Muscle layer of colon (tissue), 2 donors: ENCODE data around the gene SELENOI.
"Not testable (repeated sequence)": the region's sequence is repeated elsewhere in the genome, so short reads cannot be mapped to it uniquely, and the experiment has no call there.

Experiments
- H3K27ac ChIP-seq: one replicate; pipeline ENCODE4 v1.7.0; 2013; ENCODE audit warnings: low read depth, mild to moderate bottlenecking, low read length, moderate library complexity
- H3K27me3 ChIP-seq, 2 donors: one replicate each; pipeline ENCODE4 v1.7.0; 2013; ENCODE audit warnings: low read length in 2 of 2, mild to moderate bottlenecking in 2 of 2; ENCODE audit not compliant: insufficient read depth in 2 of 2, control insufficient read depth in 1 of 2
- H3K36me3 ChIP-seq: one replicate; pipeline ENCODE4 v1.7.0; 2013; ENCODE audit warnings: mild to moderate bottlenecking, low read length; ENCODE audit not compliant: insufficient read depth
- H3K4me1 ChIP-seq: one replicate; pipeline ENCODE4 v1.7.0; 2013; ENCODE audit warnings: mild to moderate bottlenecking, low read length; ENCODE audit not compliant: insufficient read depth
- H3K4me3 ChIP-seq, 2 donors: one replicate each; pipeline ENCODE4 v1.7.0; 2013; ENCODE audit warnings: low read length in 2 of 2, low read depth in 1 of 2, mild to moderate bottlenecking in 1 of 2, moderate library complexity in 1 of 2
- H3K9ac ChIP-seq: one replicate; pipeline ENCODE4 v1.7.0; 2013; ENCODE audit warnings: low read length
- H3K9me3 ChIP-seq: one replicate; pipeline ENCODE4 v1.7.0; 2013; ENCODE audit warnings: mild to moderate bottlenecking, low read length
- donor health status: abdominal sarcoma.
- donor health status: Adenocarcinoma of cecum.

Gene SELENOI

DNA sequence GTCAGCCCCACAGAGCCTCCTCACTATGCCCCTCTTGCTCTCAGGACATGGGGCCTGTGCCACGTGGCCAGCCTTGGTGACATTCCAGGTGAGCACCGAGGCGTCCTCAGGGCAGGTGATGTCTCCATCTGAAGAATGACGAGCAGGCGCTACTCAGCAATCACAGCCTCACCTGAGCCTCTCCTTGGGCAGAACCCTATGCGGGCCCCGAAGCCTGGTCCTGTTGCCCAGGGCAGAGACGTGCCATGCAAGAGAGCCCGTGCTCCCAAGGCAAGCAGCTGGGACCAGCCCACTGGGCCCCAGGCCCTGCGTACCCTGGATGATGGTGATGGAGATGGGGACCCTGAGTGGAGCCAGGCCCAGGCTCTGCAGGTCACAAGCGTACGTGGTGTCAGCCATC is 32.5 kb upstream of the SELENOI start:
- Histone ChIP-seq H3K27ac (no peak overlapping the region), H3K27me3 (no peaks in the 10 kb centered on the region), H3K9ac (no peak overlapping the region), H3K4me1 (no peaks in the 10 kb centered on the region), H3K9me3 (no peaks in the 10 kb centered on the region), H3K4me3 (no peak overlapping the region), H3K36me3 (no peaks in the 10 kb centered on the region)

DNA sequence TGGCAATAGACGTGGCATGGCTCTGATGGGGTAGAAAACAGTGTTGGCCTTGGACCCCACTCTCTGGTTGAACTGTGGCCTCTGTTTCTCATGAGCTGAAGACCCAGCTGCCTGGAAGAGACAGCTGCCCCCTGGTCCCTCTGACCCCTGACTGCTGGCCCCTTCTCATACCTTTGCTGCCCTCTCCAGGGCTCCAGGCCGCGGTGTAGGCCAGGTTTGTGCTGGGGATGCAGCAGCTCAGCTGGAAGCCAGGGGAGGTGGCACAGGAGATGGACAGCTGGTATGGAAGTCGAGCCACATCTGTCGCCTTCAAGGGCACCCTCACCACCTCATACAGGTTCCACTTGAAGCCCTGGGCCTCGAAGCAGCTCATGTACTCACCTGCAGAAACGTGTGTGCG is 31.7 kb upstream of the SELENOI start:
- H3K36me3 ChIP-seq = no peaks in the 10 kb centered on the region
- no peak overlapping the region for H3K27ac ChIP-seq
- no peaks in the 10 kb centered on the region for H3K4me1 ChIP-seq
- H3K9me3 ChIP-seq = no peaks in the 10 kb centered on the region
- no peak overlapping the region for H3K4me3 ChIP-seq
- no peak overlapping the region for H3K9ac ChIP-seq
- H3K27me3 ChIP-seq = no peaks in the 10 kb centered on the region

DNA sequence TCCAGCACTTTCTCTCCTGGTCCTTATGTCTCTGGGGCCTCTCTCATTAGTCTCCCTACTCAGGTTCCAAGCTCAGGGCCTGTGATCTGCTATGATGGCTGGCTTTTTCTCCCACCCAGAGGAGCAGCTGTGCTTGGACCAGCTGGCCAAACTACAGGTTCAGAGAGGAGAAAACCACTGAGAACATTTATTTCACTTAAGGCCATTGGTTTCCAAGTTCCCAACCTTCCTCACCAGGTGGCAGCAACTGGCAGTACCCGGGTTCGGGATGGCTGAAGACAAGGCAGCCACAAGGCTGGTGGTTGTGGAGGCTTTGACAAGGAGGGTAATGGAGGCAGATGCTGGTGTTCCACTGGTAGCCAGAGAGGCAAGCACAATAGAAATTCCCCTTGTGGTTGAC is 29.9 kb upstream of the SELENOI start:
- no peak overlapping the region for H3K9ac ChIP-seq
- no peak overlapping the region for H3K4me3 ChIP-seq
- no peak overlapping the region for H3K27ac ChIP-seq
- no peaks in the 10 kb centered on the region for H3K4me1 ChIP-seq
- H3K9me3 ChIP-seq = no peaks in the 10 kb centered on the region
- no peaks in the 10 kb centered on the region for H3K36me3 ChIP-seq
- no peaks in the 10 kb centered on the region for H3K27me3 ChIP-seq

DNA sequence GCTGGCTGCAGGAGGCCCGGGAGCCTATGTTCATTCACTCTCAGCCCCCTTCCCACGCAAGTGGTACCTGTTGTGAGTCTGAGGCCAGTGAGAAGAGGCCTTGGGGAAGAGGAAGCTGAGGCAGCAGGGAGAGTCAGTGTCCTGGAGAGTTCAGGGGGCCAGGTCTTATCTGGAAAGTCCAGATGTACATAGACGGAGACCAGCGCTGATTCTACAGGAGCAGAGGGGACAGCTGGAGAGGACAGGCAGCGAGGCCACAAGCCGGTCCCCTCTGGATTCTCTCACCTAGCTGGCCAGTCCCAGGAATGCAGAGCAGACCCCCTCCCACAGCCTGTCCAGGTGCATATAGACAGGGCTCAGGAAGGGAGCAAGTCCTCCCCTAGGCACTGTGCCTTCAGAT is 29.1 kb upstream of the SELENOI start:
- Histone ChIP-seq H3K9me3 (no peaks in the 10 kb centered on the region), H3K27me3 (no peaks in the 10 kb centered on the region)

DNA sequence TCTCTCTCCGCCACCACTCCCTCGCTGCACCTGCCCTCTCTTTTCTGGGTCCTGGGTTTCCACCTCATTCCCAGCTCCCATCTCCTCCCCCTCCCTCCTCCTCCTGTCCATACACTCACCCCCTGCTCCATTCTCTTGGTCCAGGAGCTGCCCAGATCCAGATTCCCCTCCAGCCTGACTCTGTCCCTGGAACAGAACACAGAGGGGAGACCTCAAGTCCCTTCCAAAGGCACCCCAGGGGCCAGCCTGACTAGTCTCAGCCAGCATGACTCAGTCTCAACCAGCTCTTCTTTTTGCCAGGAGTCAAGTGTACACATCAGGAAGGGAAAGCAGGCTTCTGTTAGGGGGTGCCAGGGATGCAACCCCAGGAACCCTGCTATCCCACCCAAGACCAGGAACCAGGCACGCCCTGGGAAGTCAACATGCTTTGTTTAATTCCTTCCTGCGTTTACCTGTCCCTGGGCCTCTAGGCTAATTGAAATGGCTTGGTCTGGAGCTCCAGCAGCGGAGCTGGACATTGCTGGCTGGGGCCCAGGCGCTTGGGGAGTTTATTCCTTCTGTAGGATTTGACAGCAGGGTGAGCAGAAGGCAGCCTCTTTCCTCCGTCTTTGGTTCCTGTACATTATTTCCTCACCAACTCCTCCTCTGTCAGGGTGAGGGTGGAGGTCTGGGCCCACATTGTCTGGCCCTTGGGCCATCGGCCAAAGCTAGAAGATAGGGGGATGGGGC is 28.4 kb upstream of the SELENOI start:
- Histone ChIP-seq H3K36me3 (no peaks in the 10 kb centered on the region), H3K4me1 (no peaks in the 10 kb centered on the region), H3K27me3 (no peaks in the 10 kb centered on the region), H3K9ac (no peak overlapping the region), H3K27ac (no peak overlapping the region), H3K4me3 (no peak overlapping the region), H3K9me3 (no peaks in the 10 kb centered on the region)

More for the DNA sequence above, 29.1 kb upstream of the SELENOI start:
- no peaks in the 10 kb centered on the region for H3K4me1 ChIP-seq
- H3K9ac ChIP-seq = no peak overlapping the region
- no peak overlapping the region for H3K27ac ChIP-seq
- H3K36me3 ChIP-seq = no peaks in the 10 kb centered on the region
- H3K4me3 ChIP-seq = no peak overlapping the region

DNA sequence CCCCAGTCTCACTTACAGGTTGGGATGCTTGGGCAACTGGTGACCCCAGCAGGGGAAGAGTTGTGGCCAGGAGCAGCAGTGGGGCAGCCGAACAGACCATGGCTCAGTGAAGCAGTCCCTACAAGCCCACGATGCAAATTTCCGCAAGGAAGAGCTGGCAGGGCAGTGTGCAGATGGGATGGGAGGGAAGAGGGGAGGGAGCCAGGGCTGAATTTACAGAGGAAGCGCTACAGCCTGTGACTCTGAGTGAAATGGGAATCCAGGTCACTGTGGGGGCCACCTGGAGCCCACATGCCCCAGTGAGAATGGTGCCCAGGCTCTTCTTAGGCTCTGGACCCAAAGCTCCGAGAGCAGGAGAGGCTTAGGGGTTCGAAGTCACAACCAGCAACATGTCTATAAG is 27.0 kb upstream of the SELENOI start:
- Histone ChIP-seq H3K27me3 (no peaks in the 10 kb centered on the region), H3K9me3 (no peaks in the 10 kb centered on the region), H3K9ac (no peak overlapping the region), H3K4me3 (no peak overlapping the region), H3K27ac (no peak overlapping the region), H3K36me3 (no peaks in the 10 kb centered on the region), H3K4me1 (no peaks in the 10 kb centered on the region)

DNA sequence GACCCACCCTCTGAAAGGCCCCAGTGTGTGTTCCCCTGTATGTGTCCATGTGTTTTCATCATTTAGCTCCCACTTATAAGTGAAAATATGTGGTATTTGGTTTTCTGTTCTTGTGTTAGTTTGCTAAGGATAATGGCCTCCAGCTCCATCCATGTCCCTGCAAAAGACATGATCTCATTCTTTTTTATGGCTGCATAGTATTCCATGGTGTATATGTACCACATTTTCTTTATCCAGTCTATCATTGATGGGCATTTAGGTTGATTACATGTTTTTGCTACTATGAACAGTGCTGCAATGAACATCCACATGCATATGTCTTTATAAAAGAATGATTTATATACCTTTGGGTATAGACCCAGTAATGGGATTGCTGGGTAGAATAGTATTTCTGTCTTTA is 21.5 kb upstream of the SELENOI start:
- not testable (repeated sequence) for H3K27ac ChIP-seq, H3K36me3 ChIP-seq, H3K4me1 ChIP-seq, H3K9me3 ChIP-seq, H3K27me3 ChIP-seq, H3K4me3 ChIP-seq, H3K9ac ChIP-seq

DNA sequence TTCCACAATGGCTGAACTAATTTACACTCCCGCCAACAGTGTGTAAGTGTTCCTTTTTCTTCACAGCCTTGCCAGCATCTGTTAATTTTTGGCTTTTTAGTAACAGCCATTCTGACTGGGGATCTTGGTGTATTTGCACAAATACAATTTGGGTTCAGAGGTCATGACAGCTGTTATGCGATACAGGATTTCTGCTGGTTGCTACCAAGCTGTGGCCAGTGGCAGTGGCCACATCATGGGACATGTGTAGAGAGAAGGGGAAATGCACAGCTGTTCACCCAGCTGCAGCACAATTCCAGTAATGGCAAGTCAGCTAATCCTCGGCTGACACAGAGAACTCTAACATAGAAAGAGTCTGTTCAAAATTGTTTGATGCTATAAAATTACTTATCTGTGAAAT is 21.0 kb upstream of the SELENOI start:
- Histone ChIP-seq H3K36me3 (no peaks in the 10 kb centered on the region), H3K4me3 (no peak overlapping the region)

DNA sequence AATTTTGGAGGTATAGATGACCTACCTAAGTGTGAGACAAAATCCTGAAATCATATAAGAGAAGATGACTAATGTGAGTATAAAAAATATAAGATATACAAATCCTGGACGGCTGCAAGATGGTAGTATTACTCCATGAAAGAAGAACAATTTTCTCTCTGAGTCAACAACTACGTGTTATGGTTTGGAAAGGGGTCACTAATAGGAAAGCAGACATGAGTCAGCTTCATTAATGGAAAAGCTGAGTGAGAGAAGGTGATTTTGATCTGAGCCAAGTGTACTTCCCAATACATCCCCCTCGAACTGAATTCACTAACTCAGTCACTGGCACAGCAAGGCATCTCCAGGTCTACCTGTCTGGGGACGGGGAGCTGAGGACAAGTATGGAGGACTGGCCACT is 20.1 kb upstream of the SELENOI start:
- Histone ChIP-seq H3K27me3 (no peaks in the 10 kb centered on the region), H3K9ac (no peak overlapping the region), H3K4me1 (peaks cover 8% of the 10 kb centered on the region), H3K36me3 (no peaks in the 10 kb centered on the region), H3K9me3 (no peaks in the 10 kb centered on the region), H3K27ac (no peak overlapping the region), H3K4me3 (no peak overlapping the region)

More for the DNA sequence above, 21.0 kb upstream of the SELENOI start:
- H3K4me1 ChIP-seq = peaks cover 3% of the 10 kb centered on the region
- H3K27me3 ChIP-seq = no peaks in the 10 kb centered on the region
- no peak overlapping the region for H3K9ac ChIP-seq
- H3K9me3 ChIP-seq = no peaks in the 10 kb centered on the region
- H3K27ac ChIP-seq = no peak overlapping the region

DNA sequence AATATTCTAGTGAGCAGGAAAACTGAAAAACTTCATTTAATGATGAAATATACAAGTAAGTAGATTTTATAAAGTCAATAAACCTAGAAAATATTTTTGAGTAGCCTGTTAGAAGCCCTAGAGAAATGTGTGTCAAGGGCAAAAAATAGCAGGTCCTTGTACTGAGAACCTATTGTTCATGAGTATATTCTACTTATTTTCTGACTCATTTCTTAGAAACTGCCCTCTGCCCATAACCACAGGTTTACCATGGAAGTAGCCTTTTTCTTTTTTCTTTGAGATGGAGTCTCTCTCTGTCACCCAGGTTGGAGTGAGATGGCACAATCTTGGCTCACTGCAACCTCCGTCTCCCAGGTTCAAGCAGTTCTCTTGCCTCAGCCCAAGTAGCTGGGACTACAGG is 19.4 kb upstream of the SELENOI start:
- no peaks in the 10 kb centered on the region for H3K36me3 ChIP-seq
- no peak overlapping the region for H3K9ac ChIP-seq
- H3K9me3 ChIP-seq = no peaks in the 10 kb centered on the region
- no peaks in the 10 kb centered on the region for H3K27me3 ChIP-seq
- no peak overlapping the region for H3K27ac ChIP-seq
- H3K4me3 ChIP-seq = no peak overlapping the region
- H3K4me1 ChIP-seq = peaks cover 8% of the 10 kb centered on the region

DNA sequence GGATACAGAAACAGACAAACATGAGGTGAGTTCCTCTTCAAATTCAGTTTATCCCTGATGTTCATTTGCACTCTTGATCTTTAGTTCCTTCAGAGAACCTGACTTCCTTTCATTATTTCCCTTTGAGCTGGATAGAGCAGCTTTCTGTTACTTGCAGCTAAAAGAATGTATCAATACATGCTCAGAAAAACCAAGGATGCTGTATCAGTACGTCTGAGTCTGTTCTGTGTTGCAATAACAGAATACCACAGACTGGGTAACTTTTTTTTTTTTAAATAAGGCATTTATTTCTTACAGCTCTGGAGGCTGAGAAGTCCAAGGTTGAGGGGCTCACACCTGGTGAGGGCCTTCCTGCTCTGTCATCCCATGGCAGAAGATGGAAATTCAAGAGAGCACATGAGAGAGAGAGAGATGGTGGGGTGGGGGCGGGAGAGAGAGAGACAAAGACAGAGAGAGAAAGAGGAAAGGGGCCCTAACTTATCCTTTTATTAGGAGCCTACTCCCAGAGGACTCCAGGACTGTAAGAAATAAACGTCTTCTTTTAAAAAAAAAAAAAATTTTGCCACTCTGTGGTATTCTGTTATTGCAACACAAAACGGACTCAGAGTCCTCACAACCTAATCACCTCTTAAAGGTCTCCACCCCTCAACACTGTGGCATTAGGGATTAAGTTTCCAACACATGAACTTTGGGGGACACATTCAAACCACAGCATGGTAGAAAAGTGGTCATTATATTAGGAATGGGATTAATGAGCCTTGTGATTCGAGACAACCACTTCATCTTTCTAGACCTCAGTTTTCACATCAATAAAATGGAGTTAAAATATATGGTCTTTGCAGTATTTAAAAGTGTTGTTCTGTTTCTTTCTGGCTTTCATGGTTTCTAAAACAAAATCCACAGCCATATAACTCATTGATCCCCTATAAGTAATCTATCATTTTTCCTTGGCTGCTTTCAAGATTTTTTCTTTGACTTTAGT is 18.4 kb upstream of the SELENOI start:
- H3K9ac ChIP-seq = no peak overlapping the region
- H3K27me3 ChIP-seq = no peaks in the 10 kb centered on the region
- no peaks in the 10 kb centered on the region for H3K9me3 ChIP-seq
- H3K4me3 ChIP-seq = no peak overlapping the region
- peaks cover 8% of the 10 kb centered on the region for H3K4me1 ChIP-seq
- H3K27ac ChIP-seq = no peak overlapping the region
- H3K36me3 ChIP-seq = no peaks in the 10 kb centered on the region
